Measurements from ENCODE around the gene TSSK3. TPM values are rescaled to one million over a fixed set of nuclear protein-coding genes. Genes with fewer than 3 reads are reported as not detected.

TSSK3 gene
- total RNA-seq, 1 donor from 2014 or later, result 4.8 TPM

GRCh38 chr1:32329931-32330466 is 32.3 kb upstream of the TSSK3 start:
- Histone ChIP-seq H3K27me3 (no peaks in the 10 kb centered on the region), H3K9me3 (no peaks in the 10 kb centered on the region), H3K36me3 (peaks cover 44 to 69% of the 10 kb centered on the region in 2 donors), H3K27ac (no peak overlapping the region), H3K4me1 (peaks cover 0 to 6% of the 10 kb centered on the region in 2 donors), H3K4me3 (no peak overlapping the region)
- DNase-seq (ENCODE audit: low spot score in 2 of 2), result no peak
- no peak for TF ChIP-seq CTCF (IDR thresholded peaks at IDR 0.05)
- intact Hi-C loops (cut with DNase I), result no loop called here

- H3K27ac ChIP-seq, result no peak overlapping the region
- peaks cover 6 to 8% of the 10 kb centered on the region in 2 donors for H3K4me1 ChIP-seq
- H3K36me3 ChIP-seq, result peaks cover 44 to 66% of the 10 kb centered on the region in 2 donors
- H3K27me3 ChIP-seq, result no peaks in the 10 kb centered on the region
- DNase-seq (ENCODE audit: low spot score in 2 of 2), result no peak
- no peak overlapping the region for H3K4me3 ChIP-seq
- TF ChIP-seq CTCF (IDR thresholded peaks at IDR 0.05), result no peak
- no peaks in the 10 kb centered on the region for H3K9me3 ChIP-seq
- intact Hi-C loops (cut with DNase I), result no loop called here
Observed at GRCh38 chr1:32330558-32331151, 31.7 kb upstream of the TSSK3 start.

- H3K36me3 ChIP-seq, result peaks cover 44 to 59% of the 10 kb centered on the region in 2 donors
- H3K4me1 ChIP-seq, result peaks cover 10 to 13% of the 10 kb centered on the region in 2 donors
- intact Hi-C loops (cut with DNase I), result no loop called here
- no peak for TF ChIP-seq CTCF (IDR thresholded peaks at IDR 0.05)
- no peaks in the 10 kb centered on the region for H3K27me3 ChIP-seq
- no peak for DNase-seq (ENCODE audit: low spot score in 2 of 2)
- H3K4me3 ChIP-seq, result no peak overlapping the region
- H3K27ac ChIP-seq, result no peak overlapping the region
- no peaks in the 10 kb centered on the region for H3K9me3 ChIP-seq
Observed at GRCh38 chr1:32331549-32331948, 30.8 kb upstream of the TSSK3 start.

- intact Hi-C loops (cut with DNase I), result no loop called here
- Histone ChIP-seq H3K27me3 (no peaks in the 10 kb centered on the region), H3K9me3 (no peaks in the 10 kb centered on the region), H3K4me3 (no peak overlapping the region), H3K27ac (no peak overlapping the region), H3K4me1 (peaks cover 10 to 13% of the 10 kb centered on the region in 2 donors), H3K36me3 (peaks cover 35 to 50% of the 10 kb centered on the region in 2 donors)
- no peak for DNase-seq (ENCODE audit: low spot score in 2 of 2)
- no peak for TF ChIP-seq CTCF (IDR thresholded peaks at IDR 0.05)
Observed at GRCh38 chr1:32332290-32333079, 29.9 kb upstream of the TSSK3 start.

- Histone ChIP-seq H3K4me1 (peaks cover 10 to 13% of the 10 kb centered on the region in 2 donors), H3K27me3 (no peaks in the 10 kb centered on the region), H3K36me3 (peaks cover 27 to 41% of the 10 kb centered on the region in 2 donors), H3K27ac (no peak overlapping the region), H3K4me3 (no peak overlapping the region), H3K9me3 (no peaks in the 10 kb centered on the region)
- intact Hi-C loops (cut with DNase I), result no loop called here
- DNase-seq (ENCODE audit: low spot score in 2 of 2), result no peak
- TF ChIP-seq CTCF (IDR thresholded peaks at IDR 0.05), result no peak
Observed at GRCh38 chr1:32333251-32333963, 28.9 kb upstream of the TSSK3 start.
